Gastrocnemius medialis (tissue), 4 donors: ENCODE results near the gene BICRAL. TPM values are rescaled to one million over a fixed set of nuclear protein-coding genes. Genes with fewer than 3 reads are reported as not detected.

Source experiments
- ATAC-seq, 2 donors: fragments of 150-250 bp; one replicate each; pipeline ENCODE4 v1.9.1; 2016
- DNase-seq, 2 donors: peaks; one replicate each; pipeline ENCODE4 v3.0.0-alpha.2; 2019
- H3K27ac ChIP-seq, 4 donors: fragments of 200-600 bp; sonication (generic); 1 replicate in 1 of 4; 2 replicates in 3 of 4; pipeline ENCODE4 v1.5.1; 2016 to 2018; ENCODE audit warnings: mild to moderate bottlenecking in 2 of 4, moderate library complexity in 1 of 4
- H3K27me3 ChIP-seq, 3 donors: fragments of 200-600 bp; sonication (generic) in 2 of 3; 1 replicate in 1 of 3; 2 replicates in 2 of 3; pipeline versions ENCODE4 v1.5.1 to v1.6.0; 2016 to 2019; ENCODE audit warnings: mild to moderate bottlenecking in 1 of 3, moderate library complexity in 1 of 3
- H3K36me3 ChIP-seq, 2 donors: fragments of 200-600 bp; sonication (generic) in 1 of 2; one replicate each; pipeline ENCODE4 v1.5.1; 2017 to 2018
- H3K4me1 ChIP-seq, 2 donors: fragments of 200-600 bp; sonication (generic) in 1 of 2; one replicate each; pipeline ENCODE4 v1.5.1; 2016 to 2017; ENCODE audit warnings: mild to moderate bottlenecking in 2 of 2
- H3K4me3 ChIP-seq, 4 donors: fragments of 200-600 bp; sonication (generic) in 3 of 4; 1 replicate in 1 of 4; 2 replicates in 3 of 4; pipeline ENCODE4 v1.5.1; 2016 to 2019; ENCODE audit warnings: mild to moderate bottlenecking in 2 of 4
- H3K9me3 ChIP-seq, 3 donors: fragments of 200-600 bp; sonication (generic) in 2 of 3; 1 replicate in 1 of 3; 2 replicates in 2 of 3; pipeline ENCODE4 v1.5.1; 2016 to 2019
- POLR2A ChIP-seq, 2 donors: fragments of 450-650 bp; IDR thresholded peaks; one replicate each; pipeline ENCODE4 v1.6.1; 2017; ENCODE audit warnings: antibody characterized with exemption in 2 of 2, mild to moderate bottlenecking in 2 of 2, moderate library complexity in 2 of 2
- in situ Hi-C, 4 donors: fragments of 200-750 bp; cut with MboI; loops; one replicate each; pipeline versions ENCODE4 v1.15.0 to v1.8.0; 2017; ENCODE audit warnings: low sequenced_read_pairs in 4 of 4
- intact Hi-C: fragments of 100-400 bp; cut with DNase I; formaldehyde crosslinking; loops from one replicate; pipeline ENCODE4 v1.15.1; 2023; ENCODE audit warnings: low total_unique reads
- total RNA-seq, 4 donors: library from RNA; depleted of rRNA; stranded (reverse); fragments of >200 nt; gene quantifications; one replicate each; pipeline versions ENCODE4 v1.1.0 to v1.2.3, GENCODE V29; 2016
- TF ChIP-seq, protein P1 (sequence below), 5 experiments: fragments of 450-650 bp in 3 of 5; fragments of 200-600 bp in 2 of 5; sonication (generic) in 2 of 5; IDR thresholded peaks in 4 of 5; conservative IDR thresholded peaks in 1 of 5; 1 replicate in 4 of 5; 2 replicates in 1 of 5; pipeline ENCODE4 v1.5.1; 2016 to 2019; ENCODE audit warnings: antibody characterized with exemption in 5 of 5, mild to moderate bottlenecking in 3 of 5, moderate library complexity in 3 of 5

BICRAL gene
- total RNA-seq, 4 donors from 2014 or later: 7.9 to 10.2 (median 9.7) TPM

DNA sequence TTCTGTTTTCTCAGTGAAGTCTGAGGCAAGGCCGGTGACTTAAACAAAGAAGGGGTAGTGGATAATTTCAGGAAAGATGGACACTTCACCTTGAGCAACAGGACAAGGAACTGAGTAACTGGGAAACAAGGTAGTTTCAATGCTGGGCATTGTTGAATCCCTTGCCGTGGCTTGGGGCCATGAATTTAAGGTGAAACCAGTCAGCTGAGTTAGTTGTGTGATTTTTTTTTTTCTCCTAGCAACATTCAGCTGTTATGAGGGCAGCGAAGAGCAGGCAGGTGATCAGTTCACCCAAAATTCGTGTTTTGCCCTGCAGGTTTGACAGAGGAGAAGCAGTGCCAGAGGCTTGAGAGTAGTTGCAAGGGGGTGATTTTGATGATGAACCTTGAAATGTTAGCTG lies 6.8 kb downstream of the BICRAL start:
- Histone ChIP-seq H3K36me3 (no peaks in the 10 kb centered on the region), H3K4me3 (no peak overlapping the region), H3K27me3 (no peaks in the 10 kb centered on the region), H3K4me1 (peaks cover 60 to 66% of the 10 kb centered on the region in 2 donors), H3K9me3 (no peaks in the 10 kb centered on the region), H3K27ac (peak overlapping the region; percentile 65 to 100 (median 98))
- TF ChIP-seq, protein P1, sequence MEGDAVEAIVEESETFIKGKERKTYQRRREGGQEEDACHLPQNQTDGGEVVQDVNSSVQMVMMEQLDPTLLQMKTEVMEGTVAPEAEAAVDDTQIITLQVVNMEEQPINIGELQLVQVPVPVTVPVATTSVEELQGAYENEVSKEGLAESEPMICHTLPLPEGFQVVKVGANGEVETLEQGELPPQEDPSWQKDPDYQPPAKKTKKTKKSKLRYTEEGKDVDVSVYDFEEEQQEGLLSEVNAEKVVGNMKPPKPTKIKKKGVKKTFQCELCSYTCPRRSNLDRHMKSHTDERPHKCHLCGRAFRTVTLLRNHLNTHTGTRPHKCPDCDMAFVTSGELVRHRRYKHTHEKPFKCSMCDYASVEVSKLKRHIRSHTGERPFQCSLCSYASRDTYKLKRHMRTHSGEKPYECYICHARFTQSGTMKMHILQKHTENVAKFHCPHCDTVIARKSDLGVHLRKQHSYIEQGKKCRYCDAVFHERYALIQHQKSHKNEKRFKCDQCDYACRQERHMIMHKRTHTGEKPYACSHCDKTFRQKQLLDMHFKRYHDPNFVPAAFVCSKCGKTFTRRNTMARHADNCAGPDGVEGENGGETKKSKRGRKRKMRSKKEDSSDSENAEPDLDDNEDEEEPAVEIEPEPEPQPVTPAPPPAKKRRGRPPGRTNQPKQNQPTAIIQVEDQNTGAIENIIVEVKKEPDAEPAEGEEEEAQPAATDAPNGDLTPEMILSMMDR (IDR thresholded peaks at IDR 0.05 in 4 of 5, conservative IDR thresholded peaks at IDR 0.05 in 1 of 5): no peak
- no peak for TF ChIP-seq POLR2A (IDR thresholded peaks at IDR 0.05)
- intact Hi-C loops (loop anchor here (5.0 to 10.0 kb wide), 3 partner anchors 89 to 1054 kb away; partner anchors contain the start of genes RPL7L1 and TFEB), in situ Hi-C loops (loop anchor here in 1 of 4 donors (5.0 kb wide), 1 partner anchor 41 kb away; the partner anchor contains the start of gene TBCC)
- DNase-seq: no peak
- ATAC-seq: no peak

DNA sequence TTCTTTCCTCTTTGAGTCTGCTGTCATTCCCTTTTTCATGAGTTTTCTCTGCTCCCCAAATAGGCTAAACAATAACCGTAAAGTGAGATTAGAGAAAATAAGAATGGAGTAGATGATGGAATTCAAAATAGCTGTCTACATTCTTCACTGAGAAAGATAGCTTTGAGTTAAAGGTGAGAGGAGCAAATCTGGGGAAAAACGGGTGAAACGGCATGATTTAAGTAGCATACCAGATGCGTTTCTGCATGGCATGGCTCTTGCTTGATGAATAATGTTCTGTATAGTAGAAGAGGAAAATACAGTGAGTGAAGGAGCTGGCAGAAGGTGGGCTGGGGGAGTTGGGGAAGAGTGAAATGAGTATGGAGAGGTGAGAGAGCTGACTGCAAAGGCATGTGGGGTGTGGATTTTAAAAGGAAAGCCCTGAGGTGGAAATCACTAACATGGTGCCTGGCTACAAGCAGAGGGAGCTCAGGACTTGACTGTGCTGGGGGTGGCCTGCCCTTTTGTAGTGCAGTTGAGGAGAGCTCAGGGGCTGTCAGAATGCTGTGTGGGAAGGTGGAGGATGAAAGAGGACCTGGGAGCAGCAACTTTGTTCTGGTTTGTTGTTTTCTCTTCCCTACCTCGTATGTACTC lies 8.8 kb downstream of the BICRAL start:
- intact Hi-C loops (no loop called here), in situ Hi-C loops (no loop called here)
- ATAC-seq: no peak
- Histone ChIP-seq H3K27ac (peak overlapping the region; percentile 65 to 100 (median 98)), H3K27me3 (no peaks in the 10 kb centered on the region), H3K4me3 (no peak overlapping the region), H3K36me3 (no peaks in the 10 kb centered on the region), H3K9me3 (no peaks in the 10 kb centered on the region), H3K4me1 (peaks cover 51 to 64% of the 10 kb centered on the region in 2 donors)
- TF ChIP-seq, protein P1 (IDR thresholded peaks at IDR 0.05 in 4 of 5, conservative IDR thresholded peaks at IDR 0.05 in 1 of 5): no peak
- no peak for TF ChIP-seq POLR2A (IDR thresholded peaks at IDR 0.05)
- DNase-seq: no peak

DNA sequence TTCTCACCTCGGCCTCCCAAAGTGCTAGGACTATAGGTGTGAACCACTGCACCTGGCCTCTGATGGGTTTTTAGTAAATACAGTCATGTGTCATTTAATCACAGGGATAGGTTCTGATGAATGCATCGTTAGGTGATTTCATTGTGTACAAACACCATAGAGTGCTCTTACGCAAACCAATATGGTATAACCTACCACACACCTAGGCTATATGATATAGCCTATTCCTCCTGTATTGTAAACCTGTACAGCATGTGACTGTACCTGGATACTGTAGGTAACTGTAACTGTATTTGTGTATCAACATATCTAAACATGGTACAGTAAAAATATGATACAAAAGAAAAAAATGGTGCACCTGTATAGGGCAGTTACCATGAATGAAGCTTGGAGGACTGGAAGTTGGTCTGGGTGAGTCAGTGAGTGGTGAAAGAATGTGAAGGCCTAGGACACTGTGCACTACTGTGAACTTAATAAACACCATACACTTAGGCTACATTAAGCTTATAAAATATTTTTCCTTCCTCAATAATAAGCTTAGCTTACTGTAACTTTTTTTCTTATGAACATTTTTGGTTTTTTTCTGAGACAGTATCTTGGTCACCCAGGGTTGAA lies 10.0 kb downstream of the BICRAL start:
- H3K4me1 ChIP-seq: peaks cover 40 to 56% of the 10 kb centered on the region in 2 donors
- DNase-seq (no peak), ATAC-seq (peak; percentile 69 to 86)
- H3K27ac ChIP-seq: peak overlapping the region; percentile 65 to 100 (median 98)
- no peaks in the 10 kb centered on the region for H3K36me3 ChIP-seq
- no peaks in the 10 kb centered on the region for H3K9me3 ChIP-seq
- no peak overlapping the region for H3K4me3 ChIP-seq
- intact Hi-C loops (no loop called here), in situ Hi-C loops (no loop called here)
- TF ChIP-seq, protein P1 (IDR thresholded peaks at IDR 0.05 in 4 of 5, conservative IDR thresholded peaks at IDR 0.05 in 1 of 5): no peak
- TF ChIP-seq POLR2A (IDR thresholded peaks at IDR 0.05): no peak
- H3K27me3 ChIP-seq: no peaks in the 10 kb centered on the region

DNA sequence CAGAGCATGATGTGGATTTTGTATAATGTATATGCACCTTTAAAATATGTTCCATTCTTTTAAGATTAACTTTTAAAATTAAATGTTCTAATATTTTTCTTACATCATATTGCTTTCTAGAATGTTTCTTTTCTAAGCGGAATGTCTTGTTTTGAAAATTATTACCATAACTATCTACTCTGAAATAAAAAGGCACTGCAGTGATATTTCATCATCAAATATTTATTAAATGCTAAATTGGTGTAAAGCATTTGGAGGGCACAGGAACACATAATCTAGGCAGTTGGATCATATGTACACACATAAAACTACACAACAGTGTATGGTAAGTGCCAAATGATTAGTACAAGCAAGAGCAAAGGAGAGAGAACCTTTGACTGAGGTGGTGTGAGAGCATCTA lies 13.8 kb downstream of the BICRAL start:
- no peaks in the 10 kb centered on the region for H3K36me3 ChIP-seq
- H3K27me3 ChIP-seq: no peaks in the 10 kb centered on the region
- no peak overlapping the region for H3K4me3 ChIP-seq
- no peak for ATAC-seq
- intact Hi-C loops (no loop called here), in situ Hi-C loops (no loop called here)
- no peak for DNase-seq
- peak overlapping the region in 2 of 4 donors; percentile 8 to 27 for H3K27ac ChIP-seq
- peaks cover 28 to 33% of the 10 kb centered on the region in 2 donors for H3K4me1 ChIP-seq
- H3K9me3 ChIP-seq: no peaks in the 10 kb centered on the region
- TF ChIP-seq, protein P1 (IDR thresholded peaks at IDR 0.05 in 4 of 5, conservative IDR thresholded peaks at IDR 0.05 in 1 of 5): no peak
- no peak for TF ChIP-seq POLR2A (IDR thresholded peaks at IDR 0.05)
